ENCODE results near the gene MYRF.

DNA sequence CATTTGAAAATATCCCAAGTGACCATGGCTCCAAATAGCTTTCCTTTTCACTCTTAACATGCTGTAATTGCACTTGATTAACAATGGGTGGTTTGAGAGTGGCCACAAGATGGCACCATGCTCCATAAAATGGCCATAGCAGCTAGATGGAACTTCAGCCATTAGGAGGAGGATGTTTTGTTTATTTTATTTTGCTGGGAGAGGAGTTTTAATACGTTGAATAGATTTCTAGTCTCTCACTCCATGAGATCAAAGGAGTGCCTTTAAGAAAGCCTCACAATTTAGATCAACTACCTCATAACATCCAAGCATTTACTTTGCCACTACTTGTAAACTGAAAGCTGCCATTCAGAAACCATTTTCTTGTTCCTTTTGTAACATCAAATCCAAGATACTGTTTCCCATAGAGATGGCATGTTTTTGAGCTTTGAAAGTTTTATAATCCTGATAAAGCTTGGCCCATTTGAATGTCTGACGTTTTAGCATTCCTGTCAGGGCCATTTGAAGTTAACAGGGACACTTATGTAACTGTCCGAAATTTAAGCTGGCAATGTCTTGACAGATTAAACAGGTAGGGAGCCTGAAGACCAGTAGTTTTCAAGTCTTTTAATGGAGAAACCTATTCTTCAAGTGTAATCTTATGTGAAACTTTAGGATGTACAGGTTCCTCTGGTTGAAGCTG, 45.0 kb downstream of the MYRF start:
- TF ChIP-seq ZNF558 (tag by site-specific recombination; IDR thresholded peaks at IDR 0.05) (no peak), YY2 (tag by site-specific recombination; IDR thresholded peaks at IDR 0.05) (0 out of 2 replicates have a peak, but pooled peaks have one; percentile 34)
